Coronary artery (tissue), 2 donors: ENCODE measurements around the gene FLNA.

Experiments
- DNase-seq: peaks from one replicate; pipeline ENCODE4 v3.0.0-alpha.2; 2017; ENCODE audit warnings: low spot score
- H3K27ac ChIP-seq, 2 donors: fragments of 200-600 bp; sonication (generic); one replicate each; pipeline ENCODE4 v1.5.1; 2016 to 2019
- H3K4me3 ChIP-seq: fragments of 200-600 bp; sonication (generic); 2 replicates; pipeline ENCODE4 v1.5.1; 2016; ENCODE audit warnings: mild to moderate bottlenecking, moderate library complexity
- CTCF ChIP-seq: fragments of 200-600 bp; sonication (generic); IDR thresholded peaks from one replicate; pipeline ENCODE4 v1.5.1; 2019; ENCODE audit warnings: antibody characterized with exemption

The FLNA gene

GRCh38 chrX:154315416-154315815 is 59.0 kb downstream of the FLNA start:
- Histone ChIP-seq H3K4me3 (no peak overlapping the region), H3K27ac (no peak overlapping the region)
- DNase-seq, result no peak
- TF ChIP-seq CTCF, result no peak

DNA sequence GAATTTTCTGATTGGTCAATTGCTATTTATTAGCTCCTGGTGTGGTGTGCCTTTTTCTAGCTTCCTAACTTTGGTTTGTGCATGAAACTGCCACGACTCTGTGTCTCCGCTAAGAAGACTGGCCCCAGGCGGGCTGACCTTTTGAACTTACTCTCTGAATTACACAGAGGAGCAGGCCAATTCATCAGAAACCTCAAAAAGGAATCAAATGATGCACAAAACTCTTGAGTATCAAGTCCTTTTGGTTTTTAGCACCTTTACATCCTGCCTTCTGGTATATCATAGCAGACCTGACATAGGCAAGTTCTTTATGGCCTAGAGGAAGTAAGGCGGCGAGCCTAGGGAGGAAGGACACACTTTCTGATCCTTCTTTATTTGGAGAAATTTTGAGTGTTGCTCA is 61.3 kb downstream of the FLNA start:
- H3K27ac ChIP-seq, result no peak overlapping the region
- no peak overlapping the region for H3K4me3 ChIP-seq
- DNase-seq, result no peak
- TF ChIP-seq CTCF, result no peak

GRCh38 chrX:154312116-154312515 is 62.3 kb downstream of the FLNA start:
- no peak for TF ChIP-seq CTCF

DNA sequence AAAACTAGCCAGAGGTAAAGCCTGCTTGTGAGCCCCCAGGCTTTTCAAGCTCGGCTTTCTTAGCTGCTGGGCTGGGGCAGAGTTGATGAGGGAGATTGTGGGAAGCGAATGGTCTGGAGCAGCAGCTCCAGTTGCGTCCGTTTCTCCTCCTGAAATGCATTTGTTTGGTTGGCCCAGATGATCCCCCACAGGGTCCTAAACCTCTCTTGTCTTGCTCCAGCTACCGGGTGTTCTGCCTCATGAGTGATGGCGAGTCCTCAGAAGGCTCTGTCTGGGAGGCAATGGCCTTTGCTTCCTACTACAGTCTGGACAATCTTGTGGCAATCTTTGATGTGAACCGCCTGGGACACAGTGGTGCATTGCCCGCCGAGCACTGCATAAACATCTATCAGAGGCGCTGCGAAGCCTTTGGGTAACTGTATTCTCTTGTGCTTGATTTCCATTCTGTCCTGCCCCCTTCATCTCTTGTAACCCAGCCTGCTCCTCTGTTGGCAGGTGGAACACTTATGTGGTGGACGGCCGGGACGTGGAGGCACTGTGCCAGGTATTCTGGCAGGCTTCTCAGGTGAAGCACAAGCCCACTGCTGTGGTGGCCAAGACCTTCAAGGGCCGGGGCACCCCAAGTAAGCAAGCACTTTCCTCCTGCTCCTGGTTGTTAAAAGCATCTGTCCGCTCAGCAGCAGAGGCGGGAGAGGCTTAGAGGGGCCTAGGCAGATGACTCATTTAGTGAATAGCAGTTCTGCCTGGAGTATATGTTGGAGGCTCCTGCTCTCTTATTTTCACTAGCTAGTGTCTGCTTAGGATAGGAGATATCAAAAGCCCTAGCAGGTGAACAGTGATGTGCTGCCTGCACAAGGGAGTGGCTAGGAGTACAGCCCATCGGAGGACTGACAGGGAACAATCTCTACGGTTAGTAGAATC is 63.6 kb downstream of the FLNA start:
- no peak for DNase-seq
- Histone ChIP-seq H3K4me3 (no peak overlapping the region), H3K27ac (no peak overlapping the region)
- no peak for TF ChIP-seq CTCF

More at GRCh38 chrX:154312116-154312515, 62.3 kb downstream of the FLNA start:
- no peak overlapping the region for H3K27ac ChIP-seq
- H3K4me3 ChIP-seq, result no peak overlapping the region
- no peak for DNase-seq

- DNase-seq, result no peak
- no peak overlapping the region for H3K27ac ChIP-seq
- TF ChIP-seq CTCF, result no peak
These were observed 65.2 kb downstream of the FLNA start for GRCh38 chrX:154309041-154309775.

GRCh38 chrX:154308108-154308946 is 66.1 kb downstream of the FLNA start:
- H3K4me3 ChIP-seq, result no peak overlapping the region
- DNase-seq, result no peak
- peak; percentile 47 for TF ChIP-seq CTCF
- no peak overlapping the region for H3K27ac ChIP-seq

More at GRCh38 chrX:154309041-154309775, 65.2 kb downstream of the FLNA start:
- H3K4me3 ChIP-seq, result no peak overlapping the region
